ENCODE data around the gene A1BG.

DNA sequence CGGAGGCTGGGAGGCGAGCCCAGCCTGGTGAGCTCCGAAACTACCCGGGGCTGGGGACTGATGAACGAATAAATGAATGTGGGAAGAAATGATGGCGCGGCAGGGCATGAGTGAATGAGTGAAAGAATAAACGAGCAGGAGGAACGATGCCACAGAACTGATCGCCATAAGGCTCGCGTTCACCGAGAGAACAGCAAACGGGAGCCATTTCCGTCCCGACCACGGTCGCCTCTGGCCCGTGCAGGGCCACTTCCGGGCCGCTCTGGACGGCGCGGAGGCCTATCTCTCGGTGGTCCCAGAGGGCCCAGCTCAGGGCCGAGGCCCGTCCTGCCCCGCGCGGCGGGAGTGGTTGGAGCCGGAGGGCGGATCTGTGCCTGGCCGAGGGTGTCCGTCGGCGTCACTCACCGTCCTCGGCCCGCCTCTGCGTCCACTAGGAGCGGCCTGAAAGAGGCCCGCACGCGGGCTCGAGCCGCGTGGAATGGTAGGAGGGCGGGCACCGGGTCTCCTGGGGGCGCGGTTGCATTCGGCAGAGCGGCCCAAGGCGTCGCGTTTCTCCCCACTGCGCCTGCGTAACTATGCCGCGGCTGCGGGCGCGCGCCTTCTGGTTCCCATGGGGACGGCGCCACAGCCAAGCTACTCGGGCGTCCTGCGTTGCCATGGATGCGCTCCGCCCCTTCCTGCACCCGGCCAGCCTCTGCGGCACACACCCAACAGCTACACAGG lies 9.1 kb upstream of the A1BG start, which contains the start of gene ZNF497:
- TF ChIP-seq, protein P1, sequence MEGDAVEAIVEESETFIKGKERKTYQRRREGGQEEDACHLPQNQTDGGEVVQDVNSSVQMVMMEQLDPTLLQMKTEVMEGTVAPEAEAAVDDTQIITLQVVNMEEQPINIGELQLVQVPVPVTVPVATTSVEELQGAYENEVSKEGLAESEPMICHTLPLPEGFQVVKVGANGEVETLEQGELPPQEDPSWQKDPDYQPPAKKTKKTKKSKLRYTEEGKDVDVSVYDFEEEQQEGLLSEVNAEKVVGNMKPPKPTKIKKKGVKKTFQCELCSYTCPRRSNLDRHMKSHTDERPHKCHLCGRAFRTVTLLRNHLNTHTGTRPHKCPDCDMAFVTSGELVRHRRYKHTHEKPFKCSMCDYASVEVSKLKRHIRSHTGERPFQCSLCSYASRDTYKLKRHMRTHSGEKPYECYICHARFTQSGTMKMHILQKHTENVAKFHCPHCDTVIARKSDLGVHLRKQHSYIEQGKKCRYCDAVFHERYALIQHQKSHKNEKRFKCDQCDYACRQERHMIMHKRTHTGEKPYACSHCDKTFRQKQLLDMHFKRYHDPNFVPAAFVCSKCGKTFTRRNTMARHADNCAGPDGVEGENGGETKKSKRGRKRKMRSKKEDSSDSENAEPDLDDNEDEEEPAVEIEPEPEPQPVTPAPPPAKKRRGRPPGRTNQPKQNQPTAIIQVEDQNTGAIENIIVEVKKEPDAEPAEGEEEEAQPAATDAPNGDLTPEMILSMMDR (IDR thresholded peaks at IDR 0.05): peak in 2 of 5 experiments; percentile 46 to 48
- TF ChIP-seq POLR2A (IDR thresholded peaks at IDR 0.05): peak; percentile 10 to 49

Measured in tibial nerve (tissue), 3 donors.